ENCODE results near the gene SCAMP4.

Gene SCAMP4

GRCh38 chr19:1955171-1956121 is 50.2 kb downstream of the SCAMP4 start (continued):
- TF ChIP-seq ZNF785 (tag by site-specific recombination; IDR thresholded peaks at IDR 0.05) (no peak), ZNF629 (tag by site-specific recombination; IDR thresholded peaks at IDR 0.05) (no peak), ZNF362 (tag by site-specific recombination; IDR thresholded peaks at IDR 0.05) (no peak), KLF16 (tag by site-specific recombination; IDR thresholded peaks at IDR 0.05) (no peak), ZNF626 (tag by site-specific recombination; IDR thresholded peaks at IDR 0.05) (no peak), SP2 (tag by site-specific recombination; IDR thresholded peaks at IDR 0.05) (no peak), KLF10 (tag by site-specific recombination; IDR thresholded peaks at IDR 0.05) (0 out of 2 replicates have a peak, but pooled peaks have one; percentile 32), ZNF560 (tag by site-specific recombination; IDR thresholded peaks at IDR 0.05; ENCODE audit: borderline replicate concordance) (no peak), ZFP37 (tag by site-specific recombination; IDR thresholded peaks at IDR 0.05) (no peak), SETDB1 (IDR thresholded peaks at IDR 0.05; ENCODE audit: insufficient read length, low read length) (no peak), ZNF571 (tag by site-specific recombination; IDR thresholded peaks at IDR 0.05) (no peak), ZNF114 (tag by site-specific recombination; IDR thresholded peaks at IDR 0.05) (no peak), ZNF529 (tag by site-specific recombination; IDR thresholded peaks at IDR 0.05; ENCODE audit: insufficient replicate concordance) (no peak), ZNF366 (tag by site-specific recombination; conservative IDR thresholded peaks at IDR 0.05) (no peak), OVOL3 (tag by site-specific recombination; IDR thresholded peaks at IDR 0.05) (no peak), ZFP3 (tag by site-specific recombination; IDR thresholded peaks at IDR 0.05; ENCODE audit: low read depth) (no peak), ZBTB48 (tag by site-specific recombination; IDR thresholded peaks at IDR 0.05) (no peak), ZNF221 (tag by site-specific recombination; IDR thresholded peaks at IDR 0.05; ENCODE audit: borderline replicate concordance) (no peak), ZNF404 (tag by site-specific recombination; IDR thresholded peaks at IDR 0.05) (no peak), BCL11A (tag by site-specific recombination; IDR thresholded peaks at IDR 0.05; ENCODE audit: low read depth) (no peak), ZNF830 (tag by site-specific recombination; IDR thresholded peaks at IDR 0.05; ENCODE audit: low read depth) (no peak), EGR2 (tag by site-specific recombination; IDR thresholded peaks at IDR 0.05; ENCODE audit: low read depth) (peak; percentile 92), ZNF324 (tag by site-specific recombination; IDR thresholded peaks at IDR 0.05) (no peak), ZNF174 (tag by site-specific recombination; IDR thresholded peaks at IDR 0.05) (no peak), ZBTB21 (tag by site-specific recombination; IDR thresholded peaks at IDR 0.05) (no peak), ZBTB8A (tag by site-specific recombination; IDR thresholded peaks at IDR 0.05) (no peak), ZNF202 (tag by site-specific recombination; IDR thresholded peaks at IDR 0.05; ENCODE audit: borderline replicate concordance) (no peak), ZNF280C (tag by site-specific recombination; IDR thresholded peaks at IDR 0.05) (no peak), ZNF140 (tag by site-specific recombination; IDR thresholded peaks at IDR 0.05) (no peak), KLF8 (tag by site-specific recombination; IDR thresholded peaks at IDR 0.05) (peak; percentile 89), HOXC10 (CRISPR knock-in tag; IDR thresholded peaks at IDR 0.05) (no peak), ZNF704 (tag by site-specific recombination; IDR thresholded peaks at IDR 0.05) (no peak), TSHZ1 (tag by site-specific recombination; IDR thresholded peaks at IDR 0.05; ENCODE audit: borderline replicate concordance) (no peak), ZIC2 (tag by site-specific recombination; IDR thresholded peaks at IDR 0.05) (peak; percentile 55)

Measured in HEK293 (cell line).